IMR-90 (cell line): ENCODE results near the gene ZBTB8OS. TPM values are rescaled to one million over a fixed set of nuclear protein-coding genes. Genes with fewer than 3 reads are reported as not detected.

Source experiments
- ATAC-seq: fragments of 200-7000 bp; cut with Tn5 transposase; 2 replicates; pipeline ENCODE4 v1.9.1; 2020; ENCODE audit warnings: low read depth, mild to moderate bottlenecking, moderate library complexity
- BruUV-seq: library from RNA; stranded (reverse); fragments of 400-500 nt; replicated peaks from 2 replicates; lab custom pipeline; 2021; lab: Mats Ljungman, UMichigan
- CTCF ChIA-PET: fragments of 300-600 bp; formaldehyde crosslinking; extraction: SDS; loops from one replicate; lab custom pipeline; 2021; ENCODE audit warnings: antibody characterized with exemption; lab: Yijun Ruan, JAX
- POLR2A ChIA-PET: fragments of 300-600 bp; sonication (Branson Sonifier 250); formaldehyde crosslinking; loops from one replicate; lab custom pipeline; 2022; ENCODE audit warnings: antibody characterized with exemption; ENCODE audit not compliant: unreplicated experiment; lab: Charles Lee
- DNase-seq: peaks from one replicate; pipeline ENCODE4 v3.0.0; 2013
- H2AFZ ChIP-seq: replicated peaks from 2 replicates; pipeline ENCODE3; 2013; ENCODE audit warnings: low read length, mild to moderate bottlenecking; ENCODE audit not compliant: poor library complexity
- H2AK5ac ChIP-seq: 2 replicates; pipeline ENCODE4 v1.6.1; 2013; ENCODE audit warnings: low read depth, low read length, inconsistent platforms
- H2AK9ac ChIP-seq: replicated peaks from 2 replicates; pipeline ENCODE3; 2013; ENCODE audit warnings: mild to moderate bottlenecking, low read depth, low read length, moderate library complexity; ENCODE audit not compliant: poor library complexity
- H2BK120ac ChIP-seq: 2 replicates; pipeline ENCODE4 v1.6.1; 2013; ENCODE audit warnings: low read depth, low read length, inconsistent platforms
- H2BK15ac ChIP-seq: 3 replicates; pipeline ENCODE4 v1.6.1; 2013; ENCODE audit warnings: low read depth, low read length, inconsistent platforms
- H2BK20ac ChIP-seq: 2 replicates; pipeline ENCODE4 v1.6.1; 2013; ENCODE audit warnings: low read depth, mild to moderate bottlenecking, inconsistent platforms, low read length, moderate library complexity
- H2BK5ac ChIP-seq: 2 replicates; pipeline ENCODE4 v1.6.1; 2013; ENCODE audit warnings: mild to moderate bottlenecking, low read depth, low read length, inconsistent platforms; ENCODE audit not compliant: poor library complexity, severe bottlenecking
- H3K14ac ChIP-seq: replicated peaks from 2 replicates; pipeline ENCODE4 v1.6.1; 2013; ENCODE audit warnings: low read depth, low read length, inconsistent platforms
- H3K18ac ChIP-seq: 2 replicates; pipeline ENCODE4 v1.6.1; 2013; ENCODE audit warnings: low read depth, low read length, control low read depth
- H3K23ac ChIP-seq: 2 replicates; pipeline ENCODE4 v1.6.1; 2013; ENCODE audit warnings: low read depth, low read length, inconsistent platforms
- H3K27ac ChIP-seq: 2 replicates; pipeline ENCODE4 v1.5.1; 2013; ENCODE audit warnings: mild to moderate bottlenecking, control low read depth, low read length; ENCODE audit not compliant: insufficient read depth
- H3K27me3 ChIP-seq: 2 replicates; pipeline ENCODE4 v1.6.1; 2013; ENCODE audit warnings: low read length; ENCODE audit not compliant: control insufficient read depth, insufficient read depth
- H3K36me3 ChIP-seq: 2 replicates; pipeline ENCODE4 v1.6.1; 2013; ENCODE audit warnings: low read length, mixed read lengths; ENCODE audit not compliant: control insufficient read depth, insufficient read depth
- H3K4ac ChIP-seq: 2 replicates; pipeline ENCODE4 v1.6.1; 2013; ENCODE audit warnings: low read depth, low read length, inconsistent platforms
- H3K4me1 ChIP-seq: 2 replicates; pipeline ENCODE4 v1.6.1; 2013; ENCODE audit warnings: low read length, mixed read lengths; ENCODE audit not compliant: control insufficient read depth, insufficient read depth
- H3K4me2 ChIP-seq: 2 replicates; pipeline ENCODE4 v1.6.1; 2013; ENCODE audit warnings: low read depth, mild to moderate bottlenecking, control low read depth, low read length, moderate library complexity
- H3K4me3 ChIP-seq: 2 replicates; pipeline ENCODE4 v1.5.1; 2013; ENCODE audit warnings: low read depth, mild to moderate bottlenecking, control low read depth, low read length, moderate library complexity; ENCODE audit not compliant: insufficient read depth
- H3K56ac ChIP-seq: 2 replicates; pipeline ENCODE4 v1.6.1; 2013; ENCODE audit warnings: low read length, inconsistent platforms; ENCODE audit not compliant: insufficient read depth; ENCODE audit errors: extremely low read depth
- H3K79me1 ChIP-seq, 2 experiments: 2 replicates each; pipeline ENCODE4 v1.6.1; 2013; ENCODE audit warnings: low read length in 2 of 2, inconsistent platforms in 1 of 2, low read depth in 1 of 2
- H3K9ac ChIP-seq: 2 replicates; pipeline ENCODE4 v1.6.1; 2013; ENCODE audit warnings: low read depth, low read length, control low read depth
- H3K9me1 ChIP-seq: 2 replicates; pipeline ENCODE4 v1.6.1; 2013; ENCODE audit warnings: low read length, inconsistent platforms; ENCODE audit not compliant: insufficient read depth
- H3K9me3 ChIP-seq: 2 replicates; pipeline ENCODE4 v1.6.1; 2013; ENCODE audit warnings: low read length; ENCODE audit not compliant: control insufficient read depth, insufficient read depth
- H4K20me1 ChIP-seq: 2 replicates; pipeline ENCODE4 v1.6.1; 2013; ENCODE audit warnings: low read length, inconsistent platforms; ENCODE audit not compliant: insufficient read depth
- H4K5ac ChIP-seq: 2 replicates; pipeline ENCODE4 v1.6.1; 2013; ENCODE audit warnings: mild to moderate bottlenecking, low read depth, low read length, control low read depth
- H4K8ac ChIP-seq, 2 experiments: 2 replicates each; pipeline ENCODE4 v1.6.1; 2013; ENCODE audit warnings: low read depth in 2 of 2, low read length in 2 of 2, control low read depth in 1 of 2, inconsistent platforms in 1 of 2
- H4K91ac ChIP-seq: 2 replicates; pipeline ENCODE4 v1.6.1; 2013; ENCODE audit warnings: low read depth, low read length, inconsistent platforms; ENCODE audit not compliant: insufficient read depth
- WGBS, 2 experiments: methylation state at CpG; one replicate each; pipeline versions ENCODE4 v1.1.5 to v1.1.7; 2013; ENCODE audit warnings: missing lambda C conversion rate in 2 of 2; ENCODE audit not compliant: insufficient read length in 1 of 2; ENCODE audit errors: extremely low coverage in 2 of 2; 5-methylcytosine and 5-hydroxymethylcytosine counted together
- dilution Hi-C: fragments of 300-500 bp; cut with HindIII; formaldehyde crosslinking; loops from one replicate; pipeline ENCODE4 v1.14.3; 2018; ENCODE audit warnings: low sequenced_read_pairs; ENCODE audit not compliant: unreplicated experiment
- in situ Hi-C: fragments of 300-500 bp; cut with MboI; formaldehyde crosslinking; loops from 3 replicates; pipeline ENCODE4 v1.14.3; 2019; ENCODE audit warnings: low sequenced_read_pairs, inconsistent platforms, mixed read lengths
- intact Hi-C: fragments of 100-400 bp; cut with micrococcal nuclease; formaldehyde crosslinking; loops from 2 replicates; pipeline ENCODE4 v1.10.0; 2022
- polyA plus RNA-seq, 3 experiments: library from polyadenylated mRNA; depleted of rRNA; stranded (reverse); fragments of >200 nt; gene quantifications; 2 replicates each; pipeline ENCODE4 v1.2.3, GENCODE V29; 2012; ENCODE audit warnings: low replicate concordance in 1 of 3
- total RNA-seq: library from RNA; depleted of rRNA; stranded (reverse); fragments of >200 nt; gene quantifications from 2 replicates; pipeline ENCODE4 v1.2.3, GENCODE V29; 2012
- TF ChIP-seq, protein P1 (sequence below): conservative IDR thresholded peaks from 2 replicates; pipeline ENCODE4 v1.5.1; 2012; ENCODE audit warnings: mild to moderate bottlenecking, low read depth, low read length, improper control_type of control experiment
- TF ChIP-seq, protein P2 (sequence below): fragments of 150-350 bp; IDR thresholded peaks from 2 replicates; pipeline ENCODE4 v1.6.1; 2017; ENCODE audit warnings: mild to moderate bottlenecking, antibody characterized with exemption, low read length, low read depth

The ZBTB8OS gene
- total and polyA plus RNA-seq, 2 of the 4 experiments (the other 2 are of a cell fraction), result 31.0 to 43.5 TPM

DNA sequence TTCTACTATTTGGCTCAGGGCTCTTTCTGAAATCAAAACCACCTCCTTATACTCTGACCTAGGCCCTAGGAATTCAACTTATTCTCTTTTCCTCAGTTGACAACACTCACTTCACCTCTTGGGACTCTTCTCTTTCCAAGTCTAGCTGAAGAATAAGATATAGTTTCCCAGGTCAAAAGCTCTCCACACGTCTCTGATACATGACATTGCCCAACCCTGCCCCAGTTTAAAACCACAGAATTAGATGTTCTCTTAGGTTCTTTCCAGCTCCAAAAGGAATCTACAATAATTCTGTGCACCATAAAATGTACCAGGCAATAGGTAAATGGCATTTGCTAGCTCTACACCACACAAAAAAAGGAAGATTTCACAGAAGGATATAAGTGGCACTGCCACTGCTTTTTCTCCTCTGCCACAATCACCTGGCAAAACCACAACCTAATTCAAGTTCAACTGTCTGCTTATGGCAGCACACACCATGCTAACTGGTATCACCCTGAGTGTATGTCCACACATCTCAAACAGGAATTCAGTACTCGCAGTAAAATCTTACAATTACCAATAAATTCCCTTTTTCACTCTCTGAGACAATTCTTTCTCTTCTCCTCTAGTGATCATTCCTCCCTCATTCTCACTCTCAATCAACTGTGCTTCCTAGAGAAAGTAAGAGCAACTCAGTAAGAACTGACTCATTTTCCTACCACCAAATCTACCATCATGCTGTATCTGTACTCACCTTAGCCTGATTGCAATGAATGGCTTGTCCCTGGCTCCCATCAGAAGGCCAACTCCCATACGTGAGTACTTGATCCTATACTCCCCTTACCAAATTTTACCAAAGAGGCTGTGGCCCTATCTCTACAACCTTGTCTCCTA is 27.3 kb downstream of the ZBTB8OS start:
- in situ Hi-C loops (no loop called here), dilution Hi-C loops (no loop called here), intact Hi-C loops (loop anchor here (5.0 kb wide), 1 partner anchor 176 kb away; no protein-coding TSS in a partner anchor)
- Histone ChIP-seq H4K8ac (no peak overlapping the region), H3K4ac (no peak overlapping the region), H2BK20ac (no peak overlapping the region), H3K9me1 (peaks cover 6% of the 10 kb centered on the region; the same call in 1 of the 2 replicates), H2BK5ac (no peak overlapping the region), H3K18ac (no peak overlapping the region), H3K4me1 (no peaks in the 10 kb centered on the region), H3K27ac (no peak overlapping the region), H3K9ac (no peak overlapping the region), H2AK5ac (no peak overlapping the region), H3K56ac (no peak overlapping the region), H3K4me2 (no peak overlapping the region), H3K79me1 (peaks cover 0 to 4% of the 10 kb centered on the region in 2 experiments; a peak in 2 of 4 replicates), H4K20me1 (no peaks in the 10 kb centered on the region; the same call in 1 of the 2 replicates), H4K91ac (no peak overlapping the region), H3K14ac (no peak overlapping the region), H4K5ac (no peak overlapping the region), H2AFZ (no peak overlapping the region), H2AK9ac (no peak overlapping the region), H2BK120ac (no peak overlapping the region), H3K27me3 (no peaks in the 10 kb centered on the region), H3K36me3 (peaks cover 9% of the 10 kb centered on the region), H2BK15ac (no peak overlapping the region), H3K9me3 (no peaks in the 10 kb centered on the region), H3K4me3 (no peak overlapping the region), H3K23ac (no peak overlapping the region)
- BruUV-seq, result no TSS peak
- WGBS, 2 experiments, result 90% methylated on average over 2 of the region's 3 CpGs; no CpG with 5 or more reads in 1 of the 2 experiments
- CTCF ChIA-PET, result interaction anchor here (0.6 kb wide), 1 partner anchor 101 kb away, joined by 7 read pairs; no protein-coding TSS in a partner anchor
- POLR2A ChIA-PET, result no interaction called here
- DNase-seq (no peak), ATAC-seq (no peak)
- TF ChIP-seq, protein P1, sequence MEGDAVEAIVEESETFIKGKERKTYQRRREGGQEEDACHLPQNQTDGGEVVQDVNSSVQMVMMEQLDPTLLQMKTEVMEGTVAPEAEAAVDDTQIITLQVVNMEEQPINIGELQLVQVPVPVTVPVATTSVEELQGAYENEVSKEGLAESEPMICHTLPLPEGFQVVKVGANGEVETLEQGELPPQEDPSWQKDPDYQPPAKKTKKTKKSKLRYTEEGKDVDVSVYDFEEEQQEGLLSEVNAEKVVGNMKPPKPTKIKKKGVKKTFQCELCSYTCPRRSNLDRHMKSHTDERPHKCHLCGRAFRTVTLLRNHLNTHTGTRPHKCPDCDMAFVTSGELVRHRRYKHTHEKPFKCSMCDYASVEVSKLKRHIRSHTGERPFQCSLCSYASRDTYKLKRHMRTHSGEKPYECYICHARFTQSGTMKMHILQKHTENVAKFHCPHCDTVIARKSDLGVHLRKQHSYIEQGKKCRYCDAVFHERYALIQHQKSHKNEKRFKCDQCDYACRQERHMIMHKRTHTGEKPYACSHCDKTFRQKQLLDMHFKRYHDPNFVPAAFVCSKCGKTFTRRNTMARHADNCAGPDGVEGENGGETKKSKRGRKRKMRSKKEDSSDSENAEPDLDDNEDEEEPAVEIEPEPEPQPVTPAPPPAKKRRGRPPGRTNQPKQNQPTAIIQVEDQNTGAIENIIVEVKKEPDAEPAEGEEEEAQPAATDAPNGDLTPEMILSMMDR, result no peak
- TF ChIP-seq, protein P2, sequence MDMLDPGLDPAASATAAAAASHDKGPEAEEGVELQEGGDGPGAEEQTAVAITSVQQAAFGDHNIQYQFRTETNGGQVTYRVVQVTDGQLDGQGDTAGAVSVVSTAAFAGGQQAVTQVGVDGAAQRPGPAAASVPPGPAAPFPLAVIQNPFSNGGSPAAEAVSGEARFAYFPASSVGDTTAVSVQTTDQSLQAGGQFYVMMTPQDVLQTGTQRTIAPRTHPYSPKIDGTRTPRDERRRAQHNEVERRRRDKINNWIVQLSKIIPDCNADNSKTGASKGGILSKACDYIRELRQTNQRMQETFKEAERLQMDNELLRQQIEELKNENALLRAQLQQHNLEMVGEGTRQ, result no peak
